AG10803 (cell line): Measurements from ENCODE around the gene IQGAP3.

Experiments used
- DNase-seq: peaks from one replicate; pipeline ENCODE4 v3.0.0; 2010; ENCODE audit warnings: low read depth
- H3K4me3 ChIP-seq: 2 replicates; pipeline ENCODE4 v1.5.1; 2011; ENCODE audit warnings: mild to moderate bottlenecking, low read length, control low read depth
- CTCF ChIP-seq: conservative IDR thresholded peaks from 2 replicates; pipeline ENCODE4 v1.5.1; 2011; ENCODE audit warnings: mild to moderate bottlenecking, low read length, control low read depth, inconsistent platforms

Gene IQGAP3

GRCh38 chr1:156565519-156565918 lies 6.8 kb downstream of the IQGAP3 start:
- no peak for DNase-seq
- no peak overlapping the region for H3K4me3 ChIP-seq
- no peak for TF ChIP-seq CTCF

GRCh38 chr1:156560585-156561163 lies 11.7 kb downstream of the IQGAP3 start:
- no peak for DNase-seq
- no peak for TF ChIP-seq CTCF
- H3K4me3 ChIP-seq: no peak overlapping the region

- TF ChIP-seq CTCF: no peak
- no peak for DNase-seq
- H3K4me3 ChIP-seq: no peak overlapping the region
Observed at GRCh38 chr1:156559797-156560385, 12.5 kb downstream of the IQGAP3 start.

- no peak for TF ChIP-seq CTCF
- no peak overlapping the region for H3K4me3 ChIP-seq
- no peak for DNase-seq
Observed at GRCh38 chr1:156559086-156559796, 13.1 kb downstream of the IQGAP3 start.

- DNase-seq: no peak
- no peak for TF ChIP-seq CTCF
- H3K4me3 ChIP-seq: no peak overlapping the region
Observed at GRCh38 chr1:156556354-156556753, 16.0 kb downstream of the IQGAP3 start.

GRCh38 chr1:156555715-156556114 lies 16.6 kb downstream of the IQGAP3 start:
- H3K4me3 ChIP-seq: no peak overlapping the region
- no peak for DNase-seq
- no peak for TF ChIP-seq CTCF

- H3K4me3 ChIP-seq: no peak overlapping the region
- DNase-seq: no peak
- TF ChIP-seq CTCF: no peak
Observed at GRCh38 chr1:156554971-156555370, 17.4 kb downstream of the IQGAP3 start.
